Fibroblast of lung (primary cell): Measurements from ENCODE around the gene S100A12.

Experiments
- EZH2 ChIP-seq: IDR thresholded peaks from 2 replicates; pipeline ENCODE4 v1.5.1; 2012; ENCODE audit warnings: low read length, control low read depth, mild to moderate bottlenecking; ENCODE audit errors: missing control alignments
- TF ChIP-seq, protein P1 (sequence below), 2 donors: IDR thresholded peaks in 1 of 2; conservative IDR thresholded peaks in 1 of 2; 1 replicate in 1 of 2; 2 replicates in 1 of 2; pipeline ENCODE4 v1.5.1; 2011 to 2012; ENCODE audit warnings: low read length in 2 of 2, control low read depth in 1 of 2, inconsistent platforms in 1 of 2, low read depth in 1 of 2, mild to moderate bottlenecking in 1 of 2

- TF ChIP-seq, protein P1, sequence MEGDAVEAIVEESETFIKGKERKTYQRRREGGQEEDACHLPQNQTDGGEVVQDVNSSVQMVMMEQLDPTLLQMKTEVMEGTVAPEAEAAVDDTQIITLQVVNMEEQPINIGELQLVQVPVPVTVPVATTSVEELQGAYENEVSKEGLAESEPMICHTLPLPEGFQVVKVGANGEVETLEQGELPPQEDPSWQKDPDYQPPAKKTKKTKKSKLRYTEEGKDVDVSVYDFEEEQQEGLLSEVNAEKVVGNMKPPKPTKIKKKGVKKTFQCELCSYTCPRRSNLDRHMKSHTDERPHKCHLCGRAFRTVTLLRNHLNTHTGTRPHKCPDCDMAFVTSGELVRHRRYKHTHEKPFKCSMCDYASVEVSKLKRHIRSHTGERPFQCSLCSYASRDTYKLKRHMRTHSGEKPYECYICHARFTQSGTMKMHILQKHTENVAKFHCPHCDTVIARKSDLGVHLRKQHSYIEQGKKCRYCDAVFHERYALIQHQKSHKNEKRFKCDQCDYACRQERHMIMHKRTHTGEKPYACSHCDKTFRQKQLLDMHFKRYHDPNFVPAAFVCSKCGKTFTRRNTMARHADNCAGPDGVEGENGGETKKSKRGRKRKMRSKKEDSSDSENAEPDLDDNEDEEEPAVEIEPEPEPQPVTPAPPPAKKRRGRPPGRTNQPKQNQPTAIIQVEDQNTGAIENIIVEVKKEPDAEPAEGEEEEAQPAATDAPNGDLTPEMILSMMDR (conservative IDR thresholded peaks at IDR 0.05 in 1 of 2, IDR thresholded peaks at IDR 0.05 in 1 of 2; ENCODE audit: low read depth in 1 of 2, low read length in 2 of 2), result no peak
- TF ChIP-seq EZH2, result no peak
These were observed 38.8 kb downstream of the S100A12 start for GRCh38 chr1:153336650-153337049.
